Amygdala (tissue), 56 donors: ENCODE results near the gene GRAMD4.
"Not testable (repeated sequence)": the region's sequence is repeated elsewhere in the genome, so short reads cannot be mapped to it uniquely, and the experiment has no call there.

Experiments used
- DNase-seq, 56 donors: peaks; one replicate each; lab custom pipeline; 2025; lab: John Stamatoyannopoulos, UW

Gene GRAMD4

GRCh38 chr22:46634011-46634699, 14.0 kb downstream of the GRAMD4 start:
- DNase-seq, result no peak

GRCh38 chr22:46634973-46635685, 14.9 kb downstream of the GRAMD4 start:
- DNase-seq, result peak in 1 of 56 donors; percentile 25

- DNase-seq, result no peak
Measured at GRCh38 chr22:46635756-46636155, 15.6 kb downstream of the GRAMD4 start.

- no peak for DNase-seq
Measured at GRCh38 chr22:46636221-46637002, 16.2 kb downstream of the GRAMD4 start.

DNA sequence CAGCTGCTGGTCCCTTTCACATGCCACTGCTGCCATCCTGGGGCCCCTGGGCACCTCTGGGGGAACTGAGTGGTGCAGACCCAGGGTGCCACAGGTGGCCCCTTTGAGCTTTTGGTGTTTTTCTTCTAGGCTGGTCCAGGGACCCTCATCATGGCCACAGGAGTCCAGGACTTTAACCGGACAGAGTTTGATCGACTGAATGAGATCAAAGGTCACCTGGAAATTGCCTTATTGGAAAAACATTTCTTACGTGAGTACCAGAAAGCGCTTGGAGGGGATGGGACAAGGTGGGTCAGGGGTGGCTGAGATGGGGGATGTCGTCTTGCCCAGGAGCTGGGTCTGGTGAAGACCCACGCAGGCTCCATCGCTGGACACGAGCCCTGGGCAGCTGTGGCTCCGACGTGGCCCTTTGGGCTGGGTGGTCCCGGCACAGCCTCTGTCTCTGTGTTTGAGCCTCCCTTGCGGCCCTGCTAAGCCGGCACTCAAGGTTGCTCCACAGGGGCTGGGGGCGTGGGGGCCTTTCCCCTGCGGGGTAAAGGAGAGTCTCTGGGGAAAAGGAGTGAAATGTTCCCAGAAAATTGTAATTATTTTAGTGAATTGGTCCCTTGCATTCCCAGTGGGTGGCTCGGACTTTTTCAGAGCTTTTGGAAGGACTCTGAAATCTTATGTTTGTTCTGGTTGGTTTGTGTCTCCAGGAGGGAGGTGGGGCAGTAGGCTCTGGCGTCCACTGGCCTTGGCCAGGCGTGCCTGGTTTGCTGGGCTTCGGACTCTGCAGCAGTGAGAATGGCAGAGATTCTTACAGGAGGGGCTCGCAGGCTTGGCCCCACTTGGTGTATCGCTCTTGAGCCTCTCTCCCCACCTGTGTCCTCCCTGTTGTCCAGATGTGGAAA, 17.8 kb downstream of the GRAMD4 start:
- peak in 6 of 56 donors; percentile 14 to 42 (median 30) for DNase-seq

- no peak for DNase-seq
Measured at GRCh38 chr22:46638601-46639431, 18.6 kb downstream of the GRAMD4 start.

DNA sequence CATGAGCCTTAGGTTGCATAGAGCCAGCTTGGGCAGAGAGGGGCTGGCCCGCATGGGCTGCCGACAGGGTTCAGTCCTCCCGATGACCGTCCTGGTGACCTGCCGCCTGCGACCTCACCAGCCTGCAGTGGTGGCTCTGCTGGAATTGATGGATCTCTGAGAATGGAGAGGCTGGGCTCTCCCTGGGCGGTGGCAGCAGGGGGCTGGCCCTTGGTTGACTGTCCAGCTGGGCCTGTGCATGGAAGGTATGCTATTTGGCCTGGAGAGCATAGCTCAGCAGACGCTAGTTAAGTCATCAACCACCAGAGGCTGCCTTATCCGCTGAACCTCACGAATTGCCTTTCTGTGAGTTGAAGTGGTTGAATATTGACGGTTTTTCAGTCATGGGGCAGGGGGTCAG, 19.7 kb downstream of the GRAMD4 start:
- no peak for DNase-seq

DNA sequence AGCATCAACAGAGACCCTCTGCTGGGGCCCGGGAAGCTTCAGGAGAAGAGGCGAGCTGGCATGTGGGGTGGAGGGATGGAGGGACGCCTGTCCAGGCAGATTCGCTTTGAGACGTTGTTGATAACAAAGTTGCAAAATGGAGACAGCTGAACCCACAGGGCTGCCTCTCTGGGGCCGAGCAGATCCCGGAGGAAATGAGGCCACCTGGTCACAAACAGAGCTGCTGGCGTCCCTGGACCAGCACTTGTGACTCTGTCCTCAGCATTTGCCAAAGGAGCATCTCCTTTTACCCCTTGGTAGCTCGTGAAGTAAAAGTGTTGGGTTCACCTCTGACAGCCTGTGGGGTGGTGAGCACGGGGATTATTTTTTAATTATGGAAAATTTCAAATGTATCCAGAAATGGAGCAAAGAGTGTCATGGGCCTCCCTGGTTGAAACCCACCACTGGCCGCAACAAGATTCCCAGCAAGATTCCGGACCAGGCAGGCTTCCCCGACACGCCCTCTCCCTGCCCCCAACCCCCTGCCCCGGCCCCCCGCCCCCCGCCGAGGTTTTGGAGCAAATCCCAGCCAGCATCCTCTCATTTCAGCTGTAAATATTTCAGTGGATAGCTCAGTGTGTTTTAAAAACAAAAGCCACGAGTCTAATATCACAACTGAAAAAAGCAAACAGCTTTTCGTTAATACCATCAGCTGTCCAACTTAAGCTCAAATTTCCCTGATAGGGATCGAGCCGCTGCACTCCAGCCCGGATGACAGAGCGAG, 20.3 kb downstream of the GRAMD4 start:
- no peak for DNase-seq

DNA sequence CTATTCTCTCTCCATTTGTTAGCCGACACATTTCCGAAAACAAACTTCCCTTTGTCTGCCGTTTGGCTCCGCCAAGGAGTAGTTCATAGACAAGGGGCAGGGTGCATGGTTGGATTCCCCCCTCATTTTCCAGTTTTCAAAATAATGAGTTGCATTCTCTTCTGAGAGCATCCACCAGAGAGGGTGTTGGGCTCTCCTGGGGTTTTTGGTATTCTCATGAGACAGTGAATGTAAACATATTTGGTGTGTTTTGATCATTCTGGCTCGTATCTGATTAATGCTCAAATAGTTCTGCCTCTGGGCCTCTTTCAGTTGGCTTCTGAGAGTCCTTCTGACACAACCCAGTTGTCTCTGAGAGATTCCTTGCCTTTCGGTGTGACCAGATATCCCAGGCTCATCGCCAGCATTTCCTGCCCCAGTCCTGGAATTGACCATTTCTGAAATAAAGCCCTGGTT, 21.7 kb downstream of the GRAMD4 start:
- no peak for DNase-seq

DNA sequence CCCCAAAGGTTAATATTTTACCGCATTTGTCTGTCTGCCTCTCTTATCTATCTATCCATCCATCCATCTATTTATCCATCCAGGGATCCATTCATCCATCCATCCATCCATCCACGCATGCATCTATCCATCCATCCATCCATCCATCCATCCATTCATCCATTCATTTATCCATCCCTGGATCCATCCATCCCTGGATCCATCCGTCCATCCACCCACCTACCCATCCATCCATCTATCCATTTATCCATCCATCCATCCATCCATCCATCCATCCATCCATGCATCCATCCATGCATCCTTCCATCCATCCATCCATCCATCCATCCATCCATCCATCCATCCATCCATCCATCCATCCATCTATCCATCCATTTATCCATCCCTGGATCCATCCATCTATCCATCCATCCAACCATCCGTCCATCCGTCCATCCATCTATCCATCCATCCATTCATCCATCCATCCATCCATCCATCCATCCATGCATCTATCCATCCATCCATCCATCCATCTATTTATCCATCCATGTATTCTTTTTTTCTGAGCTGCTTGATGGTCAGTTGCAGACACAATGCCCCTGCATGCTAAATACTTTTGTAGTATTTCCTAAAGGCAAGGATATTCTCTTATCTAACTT, 22.8 kb downstream of the GRAMD4 start:
- not testable (repeated sequence) for DNase-seq

- DNase-seq, result no peak
Measured at GRCh38 chr22:46646531-46647215, 26.5 kb downstream of the GRAMD4 start.

DNA sequence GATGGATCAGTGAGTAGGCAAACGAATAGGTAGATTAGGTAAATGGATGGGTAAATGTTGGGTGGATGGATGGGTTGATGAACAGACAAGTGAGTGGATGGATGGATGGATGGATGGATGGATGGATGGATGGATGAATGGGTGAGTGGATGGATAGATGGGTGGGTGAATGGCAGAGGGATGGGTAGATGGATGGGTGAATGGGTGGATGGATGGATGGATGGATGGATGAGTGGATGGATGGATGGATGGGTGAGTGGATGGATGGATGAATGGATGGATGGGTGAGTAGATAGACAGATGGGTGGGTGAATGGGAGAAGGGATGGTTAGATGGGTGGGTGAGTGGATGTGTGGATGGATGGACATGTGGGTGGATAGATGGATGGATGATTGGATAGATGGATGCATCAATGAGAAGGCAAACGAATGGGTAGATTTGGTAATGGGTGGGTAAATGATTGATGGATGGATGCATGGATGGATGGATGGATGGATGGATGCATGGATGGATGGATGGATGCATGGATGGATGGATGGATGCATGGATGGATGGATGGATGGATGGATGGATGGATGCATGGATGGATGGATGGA, 28.1 kb downstream of the GRAMD4 start:
- DNase-seq, result not testable (repeated sequence)

DNA sequence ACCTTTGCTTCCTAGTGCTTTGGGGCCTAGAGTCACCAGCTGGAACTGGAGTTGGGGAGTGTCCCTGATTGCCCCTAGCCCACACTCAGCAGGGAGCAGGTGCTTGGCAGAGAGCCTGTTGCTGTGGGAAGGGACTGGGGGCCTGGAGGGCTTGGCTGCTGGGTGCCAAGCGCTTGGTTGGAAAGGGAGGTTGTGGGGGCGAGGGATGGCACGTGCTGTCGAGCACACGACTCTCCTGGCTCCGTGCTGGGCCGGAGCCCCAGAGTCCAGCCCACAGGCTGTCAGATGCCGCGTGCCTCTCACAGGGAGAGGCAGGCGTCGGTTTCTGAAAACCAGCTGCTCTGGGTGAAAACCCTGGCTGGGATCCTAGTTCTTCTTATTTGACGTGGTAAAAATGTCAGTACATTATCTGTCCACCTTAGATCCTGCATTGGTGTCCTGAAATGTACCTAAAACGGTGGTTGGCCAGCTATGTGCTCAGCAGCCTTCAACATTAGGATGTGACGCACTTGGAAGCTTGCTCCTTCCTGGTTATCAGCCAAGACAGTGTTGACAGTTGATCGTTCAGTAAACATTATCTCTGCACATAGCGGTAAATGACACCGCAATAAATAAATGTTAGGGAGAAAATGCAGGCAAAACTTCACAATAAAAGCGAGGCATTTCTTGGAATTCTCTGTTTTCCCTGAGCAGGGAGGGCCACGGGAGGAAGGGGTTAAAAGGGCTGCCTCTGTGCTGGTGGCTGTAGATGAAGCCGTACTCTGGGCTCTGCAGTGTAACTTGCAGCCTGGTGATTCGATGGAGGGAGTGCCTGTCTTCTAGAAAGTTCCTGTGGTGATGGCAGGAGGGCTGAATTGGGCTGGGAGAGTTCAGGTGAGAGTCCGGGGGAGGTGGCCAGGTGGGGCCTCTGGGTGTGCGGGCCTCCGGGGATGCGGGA, 29.2 kb downstream of the GRAMD4 start:
- peak in 4 of 56 donors; percentile 13 to 41 (median 30) for DNase-seq

DNA sequence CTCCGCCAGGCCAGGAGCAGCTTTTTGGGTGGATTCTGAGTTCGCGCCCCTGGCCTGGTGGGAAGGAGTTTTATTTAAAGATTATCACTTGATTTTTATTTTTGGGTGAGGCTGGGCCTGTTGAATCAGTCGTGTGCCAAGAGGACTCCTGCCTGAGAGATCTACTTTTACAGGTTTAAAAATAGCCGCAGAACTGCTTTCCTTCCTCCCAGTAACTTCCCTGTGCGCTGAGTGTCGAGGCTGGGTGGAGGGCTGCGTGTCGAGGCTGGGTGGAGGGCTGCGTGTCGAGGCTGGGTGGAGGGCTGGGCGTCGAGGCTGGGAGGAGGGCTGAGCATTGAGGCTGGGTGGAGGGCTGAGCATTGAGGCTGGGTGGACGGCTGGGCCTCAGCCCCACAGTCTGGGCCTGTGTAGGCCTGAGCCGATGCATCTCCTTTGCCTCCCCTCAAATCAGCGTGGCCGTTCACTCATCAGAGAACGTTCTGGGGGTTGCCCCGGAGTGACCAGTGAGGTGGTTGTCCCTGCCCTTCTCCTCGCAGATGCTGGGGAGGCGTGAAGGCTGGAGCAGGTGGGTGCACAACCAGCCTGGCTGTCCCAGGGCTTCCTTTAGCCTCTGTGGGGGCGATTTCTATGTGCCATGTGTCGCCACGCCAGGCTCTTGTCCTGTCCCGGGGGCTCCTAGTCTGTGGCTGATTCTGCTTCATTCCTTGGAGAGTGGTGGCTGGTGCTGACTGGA, 30.1 kb downstream of the GRAMD4 start:
- DNase-seq, result peak in 1 of 56 donors; percentile 41

DNA sequence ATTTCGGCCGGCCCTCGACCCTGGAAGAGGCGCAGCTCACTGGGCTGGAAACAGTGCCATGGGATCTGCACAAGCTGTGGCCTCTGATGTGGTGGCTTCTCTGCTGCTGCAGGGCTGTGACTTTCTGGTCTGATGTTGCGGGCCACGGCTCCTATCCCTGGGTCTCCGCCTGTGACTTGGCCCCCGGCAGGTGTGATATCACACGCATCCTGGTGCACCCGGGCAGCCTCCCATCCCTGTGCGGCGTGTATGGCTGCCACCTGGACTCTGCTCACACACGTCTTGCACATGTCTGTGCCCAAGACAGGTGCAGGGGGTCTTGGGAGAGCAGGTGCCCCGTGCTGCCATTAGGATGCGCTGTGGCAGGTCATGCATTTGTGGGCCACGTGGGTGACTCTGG, 31.1 kb downstream of the GRAMD4 start:
- DNase-seq, result no peak
